ENCODE measurements around the gene RAD51D.
"Not testable (repeated sequence)": the region's sequence is repeated elsewhere in the genome, so short reads cannot be mapped to it uniquely, and the experiment has no call there.

The RAD51D gene

DNA sequence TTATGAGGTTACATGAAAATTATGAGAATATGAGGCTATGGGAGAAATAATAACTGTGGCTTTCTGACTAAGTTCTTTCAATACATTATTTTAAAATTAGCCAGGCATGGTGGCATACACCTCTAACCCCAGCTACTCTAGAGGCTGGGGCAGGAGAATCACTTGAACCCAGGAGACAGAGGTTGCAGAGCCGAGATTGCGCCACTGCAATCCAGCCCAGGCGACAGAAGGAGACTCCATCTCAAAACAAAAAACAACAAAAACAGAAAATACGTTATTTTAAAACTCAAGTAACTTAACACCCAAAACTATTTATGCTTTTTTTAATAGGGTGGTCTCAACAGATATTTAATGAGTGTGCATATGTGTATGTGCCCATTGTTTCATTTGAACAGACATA, 53.8 kb downstream of the RAD51D start:
- no peak for DNase-seq (ENCODE audit: low spot score)

DNA sequence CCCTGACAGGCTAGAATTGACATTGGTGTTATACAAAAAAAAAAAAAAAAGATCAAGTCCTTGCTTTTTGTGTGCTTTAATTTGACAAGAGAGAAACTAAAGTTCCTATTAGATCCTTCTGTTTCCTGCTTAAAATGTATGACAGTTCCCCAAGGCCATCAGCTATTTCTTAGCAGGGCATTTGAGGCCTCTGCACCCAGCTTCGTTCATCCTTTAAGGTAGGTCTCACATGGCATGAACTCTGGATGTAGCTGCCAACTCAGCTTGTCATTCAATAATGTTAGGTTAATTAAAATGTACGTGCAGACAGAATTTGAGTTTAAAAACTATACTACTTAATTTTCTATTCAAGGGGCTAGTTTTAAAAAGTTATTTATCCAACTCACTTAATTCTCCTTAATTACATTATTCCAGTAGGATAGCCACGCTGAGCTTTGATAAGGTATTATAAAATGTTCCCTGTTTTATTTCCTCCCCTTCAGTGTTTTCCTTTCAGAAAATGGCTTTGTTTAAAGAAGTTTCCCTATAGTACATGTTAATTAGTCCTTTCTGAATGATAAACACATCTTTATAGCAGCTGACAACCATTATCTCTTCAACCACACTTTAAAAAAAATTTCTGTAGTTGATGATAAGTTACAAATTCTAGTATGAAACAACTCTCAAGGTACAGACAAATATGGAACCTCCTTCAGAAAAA, 55.0 kb downstream of the RAD51D start:
- no peak for DNase-seq (ENCODE audit: low spot score)

DNA sequence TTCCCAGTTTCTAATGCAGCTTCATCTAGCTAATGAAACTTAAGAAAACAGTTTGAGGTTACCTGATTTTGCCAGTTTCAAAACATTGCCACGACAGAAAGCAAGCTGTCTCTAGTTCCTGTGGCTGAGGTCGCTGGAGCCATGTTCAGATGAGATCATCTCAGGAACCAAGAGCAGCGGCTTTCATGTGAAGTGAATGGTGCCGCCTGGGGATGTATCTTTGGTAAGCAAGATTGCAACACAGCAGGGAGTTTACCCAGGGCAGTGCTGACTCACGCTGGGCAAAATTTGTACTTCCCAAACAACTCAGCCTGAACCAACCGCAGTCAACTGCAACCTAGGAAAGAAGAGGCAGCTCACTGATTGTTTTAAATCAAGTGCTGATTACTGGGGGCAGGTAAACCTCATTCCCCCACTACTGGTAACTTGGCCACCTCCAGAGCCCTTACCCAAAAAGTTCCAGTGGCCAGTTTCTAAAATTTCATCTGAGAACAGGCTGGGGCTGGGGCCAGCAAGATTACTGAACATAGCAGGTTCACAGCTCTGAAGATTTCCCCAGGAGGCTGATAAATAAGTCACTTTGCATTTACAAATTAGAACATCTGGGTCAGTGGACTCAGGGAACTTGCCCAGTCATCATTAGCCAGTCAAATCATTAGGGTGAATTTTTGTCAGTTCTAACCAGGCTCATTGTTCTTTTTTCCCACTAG, 56.0 kb downstream of the RAD51D start, which contains the start of gene RFFL:
Gene RFFL, minus strand, starts transcription at position 194 of the 710 bp plus-strand sequence. CDS start 37,154 bp downstream, outside the sequence.
- DNase-seq (ENCODE audit: low spot score), result peak; percentile 95

DNA sequence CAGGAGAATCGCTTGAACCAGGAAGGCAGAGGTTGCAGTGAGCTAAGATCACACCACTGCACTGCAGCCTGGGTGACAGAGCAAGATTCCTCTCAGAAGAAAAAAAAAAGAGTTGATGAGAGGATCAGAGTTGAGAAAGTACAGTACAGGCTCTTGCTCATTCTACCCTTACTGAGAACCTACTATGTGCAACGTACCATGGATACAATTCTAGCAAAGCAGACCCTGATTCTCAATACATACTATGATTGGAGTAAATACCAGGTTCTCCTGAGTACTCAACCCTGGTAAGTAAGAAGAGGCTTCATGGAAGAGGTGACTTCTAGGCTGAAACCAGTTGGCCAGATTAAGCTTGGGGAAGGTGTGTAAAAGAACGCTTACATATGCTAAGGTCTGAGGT, 57.4 kb downstream of the RAD51D start:
- no peak for DNase-seq (ENCODE audit: low spot score)

DNA sequence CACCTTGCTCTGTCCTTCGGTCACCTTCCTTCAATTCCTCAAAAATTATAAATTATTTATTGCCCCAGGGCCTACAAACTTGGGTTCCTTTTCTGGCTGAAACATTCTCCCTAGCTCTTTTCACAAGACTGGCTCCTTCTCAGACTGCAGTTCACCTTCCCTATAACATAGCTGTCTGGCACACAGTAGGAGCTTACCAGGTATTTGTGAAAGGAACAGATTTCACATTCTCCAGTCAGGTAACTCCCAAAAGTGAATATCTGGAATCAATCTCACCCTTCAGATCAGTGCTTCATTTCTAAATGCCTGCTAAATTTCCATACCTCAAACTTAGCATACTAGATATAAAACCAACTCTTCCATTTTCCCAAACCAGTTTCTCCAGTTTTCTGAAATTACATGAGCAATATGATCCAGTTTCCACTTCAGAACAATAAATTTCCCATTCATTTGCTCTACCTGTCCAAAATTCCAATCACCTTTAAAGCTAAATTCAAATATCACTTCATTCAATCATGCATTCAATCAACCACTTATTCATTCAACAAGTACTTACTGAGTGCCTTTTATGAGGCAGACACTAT, 62.2 kb downstream of the RAD51D start:
- DNase-seq (ENCODE audit: low spot score), result no peak

DNA sequence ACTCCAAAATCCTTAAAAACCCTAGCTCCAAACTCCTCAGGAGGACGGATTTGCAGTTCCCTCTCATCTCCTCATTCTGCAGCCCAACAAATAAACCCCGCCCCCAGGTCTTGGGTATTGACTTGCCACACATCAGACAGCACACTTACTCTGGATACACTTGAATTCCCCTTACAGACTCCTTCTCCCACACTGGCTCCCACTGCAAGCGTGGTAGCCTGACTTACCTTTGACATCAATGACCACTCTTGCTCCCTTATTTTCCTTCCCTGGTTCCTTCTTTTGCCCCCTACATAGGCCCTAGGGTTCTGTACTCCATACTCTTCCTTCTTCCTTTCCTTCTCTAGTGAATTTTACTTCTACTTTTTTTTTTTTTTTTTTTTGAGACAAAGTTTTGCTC, 63.6 kb downstream of the RAD51D start:
- DNase-seq (ENCODE audit: low spot score), result no peak

DNA sequence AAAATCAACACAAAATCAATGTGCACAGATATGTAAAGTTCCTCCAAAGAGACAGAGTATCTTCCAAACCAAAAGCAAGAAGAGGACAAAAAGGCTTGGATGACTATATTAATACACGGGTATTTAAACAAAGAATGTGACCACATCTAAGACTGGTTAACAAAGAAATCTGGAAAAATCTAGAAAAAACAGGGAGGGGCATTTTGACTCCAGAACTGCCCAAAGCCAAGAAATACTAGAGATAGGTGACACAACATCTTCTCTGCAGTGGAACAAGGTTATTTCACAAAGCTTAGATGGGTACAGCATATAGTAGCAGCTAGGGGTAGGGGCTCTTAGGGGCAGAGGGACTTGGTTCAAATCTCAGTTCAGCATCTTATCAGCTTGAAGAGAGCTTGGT, 66.5 kb downstream of the RAD51D start:
- DNase-seq (ENCODE audit: low spot score), result no peak

DNA sequence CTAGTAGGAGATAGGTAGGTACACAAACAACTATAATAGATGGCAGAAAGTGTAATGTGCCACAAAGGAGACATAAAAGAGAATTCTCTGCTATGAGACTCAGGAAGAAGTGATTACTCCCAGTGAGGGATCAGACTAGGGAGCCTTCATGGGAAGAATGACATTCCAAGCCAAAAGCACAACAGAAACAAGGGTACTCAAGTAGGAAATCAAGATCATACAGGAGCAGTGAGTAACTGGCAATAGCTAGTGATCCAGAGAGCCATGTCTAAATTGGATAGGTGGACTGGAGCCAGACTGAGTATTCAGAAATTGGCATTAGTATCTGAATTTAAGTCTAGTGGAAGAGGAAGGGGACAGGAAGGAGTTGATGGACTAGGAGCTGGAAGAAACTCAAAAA, 66.9 kb downstream of the RAD51D start:
- DNase-seq (ENCODE audit: low spot score), result no peak

DNA sequence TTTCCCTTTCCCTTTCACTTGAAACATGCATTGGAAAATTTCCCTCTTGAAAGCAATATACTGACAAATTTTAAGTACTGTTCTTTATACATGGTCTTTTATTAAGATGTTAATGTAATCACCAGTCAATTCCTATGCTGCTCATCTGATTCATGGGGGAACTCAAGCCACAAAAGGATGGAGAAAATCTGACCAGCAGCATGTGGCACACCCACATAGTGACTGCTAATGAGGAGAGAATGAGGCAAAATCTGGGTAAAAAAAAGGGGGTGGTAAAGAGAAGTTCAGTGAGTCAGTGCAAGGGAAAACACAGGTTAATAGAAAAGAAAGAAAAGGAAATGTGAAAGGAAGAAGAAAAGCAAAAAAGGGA, 67.4 kb downstream of the RAD51D start:
- no peak for DNase-seq (ENCODE audit: low spot score)

DNA sequence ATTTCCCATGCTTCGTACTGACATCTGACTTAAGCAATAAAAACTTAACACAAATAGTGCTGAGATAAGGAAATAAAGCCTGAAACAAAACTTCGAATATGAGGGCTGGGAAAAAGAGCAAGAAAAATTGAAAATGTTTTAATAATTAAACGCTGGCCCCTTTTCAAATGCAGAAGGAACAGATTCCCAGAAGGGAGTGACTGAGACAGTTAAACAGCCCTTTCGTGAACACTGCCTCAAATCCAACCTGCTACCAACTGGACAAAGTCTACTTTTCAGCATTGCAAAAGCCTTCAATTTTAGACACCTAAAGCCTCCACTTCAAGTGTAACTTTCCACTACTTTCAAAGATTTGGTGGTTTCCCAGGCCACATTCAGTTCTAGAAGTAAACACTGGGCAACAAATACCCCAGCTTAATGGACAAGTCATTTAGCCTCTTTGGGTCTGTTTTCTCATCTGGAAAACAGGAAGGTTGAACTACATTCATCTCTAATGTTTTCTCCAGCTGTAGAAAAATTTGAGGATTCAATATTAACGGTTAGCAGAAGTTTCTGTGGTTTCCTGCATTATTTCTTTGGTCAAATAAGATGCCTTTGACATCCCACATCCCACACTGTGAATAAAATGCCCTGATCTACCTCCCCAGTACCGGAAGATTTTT, 68.0 kb downstream of the RAD51D start:
- no peak for DNase-seq (ENCODE audit: low spot score)

DNA sequence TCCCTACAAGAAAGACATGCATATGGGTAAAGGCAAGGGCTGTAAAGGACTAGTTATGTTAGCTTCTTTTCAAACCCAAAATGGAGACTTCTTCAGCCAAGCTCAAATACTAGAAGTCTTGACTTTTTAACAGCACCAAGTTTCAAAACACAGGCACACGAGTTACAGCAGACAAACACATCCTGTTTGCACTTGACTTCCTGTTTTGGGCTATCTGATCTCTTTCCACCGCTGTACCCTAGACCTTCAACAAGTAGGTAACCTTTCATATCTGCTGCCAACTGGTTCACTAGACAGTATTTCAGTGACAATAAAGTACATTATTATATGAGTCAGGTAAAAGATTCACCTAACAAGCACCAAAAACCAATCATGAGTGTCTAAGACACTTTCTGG, 68.5 kb downstream of the RAD51D start:
- DNase-seq (ENCODE audit: low spot score), result no peak

DNA sequence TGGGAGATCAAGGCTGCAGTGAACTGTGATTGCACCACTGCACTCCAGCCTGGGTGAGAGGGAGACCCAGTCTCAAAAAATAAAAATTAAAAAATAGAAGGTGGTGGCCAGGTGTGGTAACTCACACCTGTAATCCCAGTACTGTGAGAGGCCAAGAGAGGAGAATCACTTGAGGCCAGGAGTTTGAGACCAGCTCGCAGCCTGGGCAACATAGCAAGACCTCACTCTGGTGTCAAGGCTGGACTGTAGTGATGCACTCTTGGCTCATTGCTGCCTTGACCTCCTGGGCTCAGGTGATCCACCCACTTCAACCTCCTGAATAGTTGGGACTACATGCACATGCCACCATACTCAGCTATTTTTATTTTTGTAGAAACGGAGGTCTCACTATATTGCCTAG, 69.5 kb downstream of the RAD51D start:
- DNase-seq (ENCODE audit: low spot score), result no peak

DNA sequence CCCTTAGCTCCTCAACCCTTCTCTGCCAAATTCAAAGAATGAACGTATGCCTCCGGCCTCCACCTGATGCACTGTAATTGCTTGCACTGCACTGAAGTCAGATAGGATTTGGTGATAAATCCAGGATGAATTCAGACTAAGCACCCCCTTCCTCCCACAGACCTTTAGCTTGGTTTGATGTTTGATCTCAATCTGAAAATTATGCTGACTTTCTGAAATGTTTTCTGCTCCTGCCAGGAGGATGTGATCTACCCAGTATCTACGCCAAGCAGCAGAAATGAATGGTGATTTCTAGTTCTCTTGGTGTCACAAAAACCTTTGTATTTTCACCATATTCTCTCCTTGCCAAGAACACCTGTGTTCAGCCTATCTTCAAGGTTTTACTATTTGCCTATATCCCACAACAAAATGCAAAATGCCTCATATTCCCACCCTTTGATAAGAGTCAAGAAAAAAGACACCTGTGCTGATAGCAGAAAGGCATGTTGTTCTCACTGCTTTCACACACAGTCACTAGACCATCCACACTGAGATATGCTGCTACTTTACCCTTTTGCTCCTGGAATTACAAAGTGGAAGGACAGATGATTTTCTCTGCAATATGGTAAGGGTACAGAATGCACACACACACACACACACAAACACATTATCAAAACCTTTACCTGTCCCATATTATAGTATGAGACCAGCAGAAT, 70.8 kb downstream of the RAD51D start:
- no peak for DNase-seq (ENCODE audit: low spot score)

DNA sequence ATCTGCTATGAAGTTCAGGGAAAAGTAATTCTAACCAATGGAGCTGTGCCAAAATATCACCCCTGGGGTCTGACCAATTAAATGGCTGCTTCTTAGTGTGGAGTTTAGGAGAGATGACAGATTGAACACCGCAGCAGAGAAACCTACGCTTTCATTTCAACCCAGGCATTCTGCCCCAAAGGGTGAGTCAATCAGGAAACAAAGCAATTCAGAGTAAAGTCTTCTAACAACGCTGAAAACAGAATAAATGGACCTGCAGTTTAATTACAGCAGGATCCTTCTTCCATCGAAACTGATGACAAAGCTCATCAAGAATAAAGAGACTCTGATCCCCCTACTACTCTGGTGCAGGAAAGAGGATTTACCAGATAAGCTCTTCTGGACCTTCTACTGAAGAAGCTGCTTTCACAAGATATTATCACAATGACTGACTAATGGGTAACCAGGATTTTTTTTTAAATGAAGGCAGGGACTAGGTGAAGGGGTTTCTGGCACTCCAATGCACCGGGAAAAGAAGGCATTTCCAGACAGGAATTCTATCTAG, 72.8 kb downstream of the RAD51D start:
- DNase-seq (ENCODE audit: low spot score), result no peak

DNA sequence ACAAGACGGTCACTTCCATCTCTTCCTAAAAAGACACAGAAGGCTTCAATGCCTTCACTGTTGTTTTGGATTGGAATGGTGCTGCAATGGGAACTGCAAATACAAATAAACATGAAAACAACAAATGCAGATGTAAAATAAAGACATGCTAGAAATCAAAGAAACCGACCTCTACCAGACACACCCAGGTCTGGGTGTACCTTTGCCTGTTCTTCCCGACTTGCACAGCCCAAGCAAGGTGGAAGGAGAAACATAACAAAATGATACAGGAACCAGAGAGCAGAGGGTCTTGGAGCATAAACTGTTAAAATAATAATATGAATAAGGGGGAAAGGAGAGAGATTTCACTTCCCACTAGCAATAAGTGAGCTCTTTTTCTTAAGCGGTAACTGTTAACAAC, 73.4 kb downstream of the RAD51D start:
- no peak for DNase-seq (ENCODE audit: low spot score)

DNA sequence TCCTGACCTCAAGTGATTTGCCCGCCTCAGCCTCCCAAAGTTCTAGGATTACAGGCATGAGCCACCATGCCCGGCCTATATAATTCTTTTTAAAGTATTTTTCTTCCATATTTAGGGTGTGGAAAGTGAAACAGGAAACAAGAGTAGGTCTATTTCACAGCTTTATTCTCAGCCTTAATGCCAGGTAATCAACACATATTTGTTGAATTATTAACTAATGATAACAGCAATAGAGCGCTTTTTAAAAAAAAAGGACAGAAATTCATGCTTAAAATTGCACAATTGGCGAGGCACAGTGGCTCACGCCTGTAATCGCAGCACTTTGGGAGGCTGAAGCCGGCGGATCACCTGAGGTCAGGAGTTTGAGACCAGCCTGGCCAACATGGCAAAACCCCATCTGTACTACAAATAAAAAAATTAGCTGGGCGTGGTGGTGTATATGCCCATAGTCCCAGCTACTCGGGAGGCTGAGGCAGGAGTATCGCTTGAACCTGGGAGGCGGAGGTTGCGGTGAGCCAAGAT, 74.1 kb downstream of the RAD51D start:
- not testable (repeated sequence) for DNase-seq (ENCODE audit: low spot score)

DNA sequence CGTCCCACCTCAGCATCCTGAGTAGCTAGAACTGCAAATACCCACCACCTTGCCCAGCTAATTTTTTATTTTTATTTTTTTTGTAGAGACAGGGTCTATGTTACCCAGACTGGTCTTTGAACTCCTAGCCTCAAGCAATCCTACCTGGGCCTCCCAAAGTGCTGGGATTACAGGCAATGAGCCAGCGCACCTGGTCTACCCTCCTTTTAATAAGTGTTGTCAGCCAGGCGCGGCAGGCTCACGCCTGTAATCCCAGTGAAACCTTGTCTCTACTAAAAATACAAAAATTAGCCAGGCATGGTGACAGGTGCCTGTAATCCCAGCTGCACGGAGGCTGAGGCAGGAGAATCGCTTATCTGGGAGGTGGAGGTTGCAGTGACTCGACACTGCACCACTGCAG, 75.5 kb downstream of the RAD51D start:
- DNase-seq (ENCODE audit: low spot score), result no peak
